Adrenal gland (tissue), 5 donors: ENCODE results near the gene PDZRN3.

Experiments
- POLR2A ChIP-seq, 2 donors: fragments of 450-650 bp; IDR thresholded peaks; one replicate each; pipeline ENCODE4 v1.6.1; 2017; ENCODE audit warnings: antibody characterized with exemption in 2 of 2, mild to moderate bottlenecking in 2 of 2, moderate library complexity in 1 of 2
- TF ChIP-seq, protein P1 (sequence below), 6 experiments: fragments of 450-650 bp in 4 of 6; fragments of 200-600 bp in 2 of 6; sonication (generic) in 1 of 6; IDR thresholded peaks; 1 replicate in 5 of 6; 2 replicates in 1 of 6; pipeline versions ENCODE4 v1.5.1 to v1.8.0; 2016 to 2021; ENCODE audit warnings: antibody characterized with exemption in 6 of 6, mild to moderate bottlenecking in 2 of 6, moderate library complexity in 1 of 6
- donor health status: DM: no; HTN: no; CAD: no.

DNA sequence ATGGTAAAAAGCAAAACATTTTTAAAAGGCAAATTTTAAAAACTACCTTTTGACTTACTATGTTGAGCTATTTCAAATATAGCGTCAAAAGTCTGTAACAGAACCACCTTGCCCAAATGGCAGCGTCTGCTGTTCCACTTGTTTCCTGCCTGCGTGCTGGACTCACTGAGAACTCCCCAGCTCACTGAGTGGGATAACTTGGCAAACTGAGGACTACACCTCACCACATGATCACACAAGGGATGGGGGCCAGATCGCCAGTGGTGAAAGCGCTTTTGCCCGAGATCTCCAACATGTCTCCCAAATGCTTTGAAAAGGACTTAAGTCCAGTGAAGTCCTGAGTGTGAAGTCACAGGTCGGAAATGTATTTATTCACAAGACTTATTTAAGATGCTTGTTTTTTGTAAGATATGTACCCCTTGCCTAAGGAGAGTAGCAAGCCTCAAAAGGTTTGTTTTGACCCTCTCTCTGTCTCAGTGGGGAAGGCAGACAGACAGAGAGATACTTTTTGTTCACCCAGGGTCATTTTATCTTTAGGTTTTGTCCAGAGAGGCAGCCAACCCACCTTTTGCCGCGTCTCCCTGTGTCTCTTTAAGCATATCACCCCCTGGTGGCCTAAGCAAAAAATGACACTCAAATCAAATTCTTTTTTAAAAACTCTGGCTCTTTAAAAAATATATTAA lies 192.6 kb downstream of the PDZRN3 start:
- no peak for TF ChIP-seq POLR2A (IDR thresholded peaks at IDR 0.05)
- TF ChIP-seq, protein P1, sequence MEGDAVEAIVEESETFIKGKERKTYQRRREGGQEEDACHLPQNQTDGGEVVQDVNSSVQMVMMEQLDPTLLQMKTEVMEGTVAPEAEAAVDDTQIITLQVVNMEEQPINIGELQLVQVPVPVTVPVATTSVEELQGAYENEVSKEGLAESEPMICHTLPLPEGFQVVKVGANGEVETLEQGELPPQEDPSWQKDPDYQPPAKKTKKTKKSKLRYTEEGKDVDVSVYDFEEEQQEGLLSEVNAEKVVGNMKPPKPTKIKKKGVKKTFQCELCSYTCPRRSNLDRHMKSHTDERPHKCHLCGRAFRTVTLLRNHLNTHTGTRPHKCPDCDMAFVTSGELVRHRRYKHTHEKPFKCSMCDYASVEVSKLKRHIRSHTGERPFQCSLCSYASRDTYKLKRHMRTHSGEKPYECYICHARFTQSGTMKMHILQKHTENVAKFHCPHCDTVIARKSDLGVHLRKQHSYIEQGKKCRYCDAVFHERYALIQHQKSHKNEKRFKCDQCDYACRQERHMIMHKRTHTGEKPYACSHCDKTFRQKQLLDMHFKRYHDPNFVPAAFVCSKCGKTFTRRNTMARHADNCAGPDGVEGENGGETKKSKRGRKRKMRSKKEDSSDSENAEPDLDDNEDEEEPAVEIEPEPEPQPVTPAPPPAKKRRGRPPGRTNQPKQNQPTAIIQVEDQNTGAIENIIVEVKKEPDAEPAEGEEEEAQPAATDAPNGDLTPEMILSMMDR (IDR thresholded peaks at IDR 0.05) = peak; percentile 57 to 73 (median 63)
